Measurements from ENCODE around the gene GALNT5.

GALNT5 gene

DNA sequence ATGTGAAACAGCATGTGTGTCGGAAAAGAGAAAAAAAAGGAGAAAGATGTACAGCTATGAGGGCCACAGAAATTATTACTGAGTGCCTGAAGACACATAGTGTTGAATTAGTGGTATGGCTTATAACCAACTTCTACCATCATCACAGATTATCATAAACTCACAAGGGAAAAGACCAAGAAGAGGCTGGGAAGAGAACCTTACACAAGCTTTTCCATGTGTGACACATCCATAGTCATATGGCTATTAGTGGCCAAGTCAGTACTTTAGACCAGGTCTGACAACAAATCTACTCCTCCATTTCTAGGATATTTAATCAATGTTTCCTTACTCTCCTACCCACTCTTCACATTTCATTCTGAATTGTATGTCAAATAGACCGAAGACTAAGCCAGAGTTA, 3.5 kb upstream of the GALNT5 start:
- no peaks in the 10 kb centered on the region for H3K9me3 ChIP-seq (ENCODE audit: control insufficient read depth, insufficient read depth, low read depth, low read length)
- ChIA-PET CTCF (interaction anchor here (0.9 kb wide), 1 partner anchor 74 kb away, joined by 4 read pairs; no protein-coding TSS in a partner anchor), POLR2A (no interaction called here)
- TF ChIP-seq ZSCAN23 (tag by site-specific recombination; IDR thresholded peaks at IDR 0.05) (no peak), ZNF16 (tag by site-specific recombination; IDR thresholded peaks at IDR 0.05; ENCODE audit: low read depth) (no peak), ZNF610 (tag by site-specific recombination; IDR thresholded peaks at IDR 0.05; ENCODE audit: borderline replicate concordance) (no peak), ZBTB20 (tag by site-specific recombination; IDR thresholded peaks at IDR 0.05) (no peak), KLF16 (tag by site-specific recombination; IDR thresholded peaks at IDR 0.05) (no peak), ZNF843 (tag by site-specific recombination; IDR thresholded peaks at IDR 0.05) (no peak), ZNF677 (tag by site-specific recombination; IDR thresholded peaks at IDR 0.05) (no peak), ZNF529 (tag by site-specific recombination; IDR thresholded peaks at IDR 0.05; ENCODE audit: insufficient replicate concordance) (no peak), ZNF266 (tag by site-specific recombination; IDR thresholded peaks at IDR 0.05; ENCODE audit: low read depth) (no peak), ZEB2 (tag by site-specific recombination; IDR thresholded peaks at IDR 0.05) (no peak), ZNF302 (tag by site-specific recombination; IDR thresholded peaks at IDR 0.05; ENCODE audit: low read depth) (no peak), ZFP69B (tag by site-specific recombination; IDR thresholded peaks at IDR 0.05) (no peak)
- TF ChIP-seq, protein P1, sequence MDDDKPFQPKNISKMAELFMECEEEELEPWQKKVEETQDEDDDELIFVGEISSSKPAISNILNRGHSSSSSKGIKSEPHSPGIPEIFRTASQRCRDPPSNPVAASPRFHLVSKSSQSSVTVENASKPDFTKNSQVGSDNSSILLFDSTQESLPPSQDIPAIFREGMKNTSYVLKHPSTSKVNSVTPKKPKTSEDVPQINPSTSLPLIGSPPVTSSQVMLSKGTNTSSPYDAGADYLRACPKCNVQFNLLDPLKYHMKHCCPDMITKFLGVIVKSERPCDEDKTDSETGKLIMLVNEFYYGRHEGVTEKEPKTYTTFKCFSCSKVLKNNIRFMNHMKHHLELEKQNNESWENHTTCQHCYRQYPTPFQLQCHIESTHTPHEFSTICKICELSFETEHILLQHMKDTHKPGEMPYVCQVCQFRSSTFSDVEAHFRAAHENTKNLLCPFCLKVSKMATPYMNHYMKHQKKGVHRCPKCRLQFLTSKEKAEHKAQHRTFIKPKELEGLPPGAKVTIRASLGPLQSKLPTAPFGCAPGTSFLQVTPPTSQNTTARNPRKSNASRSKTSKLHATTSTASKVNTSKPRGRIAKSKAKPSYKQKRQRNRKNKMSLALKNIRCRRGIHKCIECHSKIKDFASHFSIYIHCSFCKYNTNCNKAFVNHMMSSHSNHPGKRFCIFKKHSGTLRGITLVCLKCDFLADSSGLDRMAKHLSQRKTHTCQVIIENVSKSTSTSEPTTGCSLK (tag by site-specific recombination; IDR thresholded peaks at IDR 0.05): no peak
- no peak overlapping the region for H3K27ac ChIP-seq (ENCODE audit: extremely low read depth, low read depth, low read length)
- H3K4me3 ChIP-seq (ENCODE audit: low read depth, low read length): no peak overlapping the region
- no peaks in the 10 kb centered on the region for H3K36me3 ChIP-seq (ENCODE audit: control insufficient read depth in 2 of 2, insufficient read depth in 1 of 2, low read length in 2 of 2)
- peaks cover 3% of the 10 kb centered on the region; the same call in 1 of the 2 replicates for H3K4me1 ChIP-seq (ENCODE audit: control insufficient read depth, insufficient read depth, low read length)

DNA sequence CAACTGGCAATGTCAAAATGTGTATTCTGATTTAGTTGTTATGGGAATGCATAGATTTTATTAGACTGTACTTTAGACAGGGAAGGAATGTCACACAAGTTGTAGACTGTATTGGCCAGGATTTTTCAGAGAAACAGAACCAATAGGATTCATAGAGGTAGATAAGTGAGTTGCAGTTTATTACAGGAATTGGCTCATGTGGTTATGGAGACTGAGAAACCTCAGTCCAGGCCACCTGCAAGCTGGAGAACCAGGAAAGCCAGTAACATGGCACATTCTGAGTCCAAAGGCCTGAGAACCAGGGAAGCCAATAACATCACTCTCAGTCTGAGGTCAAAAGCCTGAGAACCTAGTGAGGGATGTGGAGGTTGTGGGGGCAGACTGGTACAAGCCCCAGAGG, 1.8 kb upstream of the GALNT5 start:
- POLR2A ChIA-PET: no interaction called here
- H3K4me3 ChIP-seq (ENCODE audit: low read depth, low read length): no peak overlapping the region
- peaks cover 3% of the 10 kb centered on the region; the same call in 1 of the 2 replicates for H3K4me1 ChIP-seq (ENCODE audit: control insufficient read depth, insufficient read depth, low read length)
- TF ChIP-seq BCL11B (tag by site-specific recombination; IDR thresholded peaks at IDR 0.05; ENCODE audit: low read depth): no peak
- no peak for TF ChIP-seq ZNF837 (tag by site-specific recombination; IDR thresholded peaks at IDR 0.05)
- no peak for TF ChIP-seq ZNF211 (tag by site-specific recombination; IDR thresholded peaks at IDR 0.05; ENCODE audit: low read depth)
- no peak for TF ChIP-seq ZNF184 (tag by site-specific recombination; IDR thresholded peaks at IDR 0.05)
- TF ChIP-seq, protein P2, sequence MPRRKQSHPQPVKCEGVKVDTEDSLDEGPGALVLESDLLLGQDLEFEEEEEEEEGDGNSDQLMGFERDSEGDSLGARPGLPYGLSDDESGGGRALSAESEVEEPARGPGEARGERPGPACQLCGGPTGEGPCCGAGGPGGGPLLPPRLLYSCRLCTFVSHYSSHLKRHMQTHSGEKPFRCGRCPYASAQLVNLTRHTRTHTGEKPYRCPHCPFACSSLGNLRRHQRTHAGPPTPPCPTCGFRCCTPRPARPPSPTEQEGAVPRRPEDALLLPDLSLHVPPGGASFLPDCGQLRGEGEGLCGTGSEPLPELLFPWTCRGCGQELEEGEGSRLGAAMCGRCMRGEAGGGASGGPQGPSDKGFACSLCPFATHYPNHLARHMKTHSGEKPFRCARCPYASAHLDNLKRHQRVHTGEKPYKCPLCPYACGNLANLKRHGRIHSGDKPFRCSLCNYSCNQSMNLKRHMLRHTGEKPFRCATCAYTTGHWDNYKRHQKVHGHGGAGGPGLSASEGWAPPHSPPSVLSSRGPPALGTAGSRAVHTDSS (tag by site-specific recombination; IDR thresholded peaks at IDR 0.05): no peak
- TF ChIP-seq ZSCAN23 (tag by site-specific recombination; IDR thresholded peaks at IDR 0.05): no peak
- TF ChIP-seq, protein P3, sequence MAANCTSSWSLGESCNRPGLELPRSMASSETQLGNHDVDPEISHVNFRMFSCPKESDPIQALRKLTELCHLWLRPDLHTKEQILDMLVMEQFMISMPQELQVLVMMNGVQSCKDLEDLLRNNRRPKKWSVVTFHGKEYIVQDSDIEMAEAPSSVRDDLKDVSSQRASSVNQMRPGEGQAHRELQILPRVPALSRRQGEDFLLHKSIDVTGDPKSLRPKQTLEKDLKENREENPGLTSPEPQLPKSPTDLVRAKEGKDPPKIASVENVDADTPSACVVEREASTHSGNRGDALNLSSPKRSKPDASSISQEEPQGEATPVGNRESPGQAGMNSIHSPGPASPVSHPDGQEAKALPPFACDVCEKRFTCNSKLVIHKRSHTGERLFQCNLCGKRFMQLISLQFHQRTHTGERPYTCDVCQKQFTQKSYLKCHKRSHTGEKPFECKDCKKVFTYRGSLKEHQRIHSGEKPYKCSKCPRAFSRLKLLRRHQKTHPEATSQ (tag by site-specific recombination; IDR thresholded peaks at IDR 0.05): no peak
- TF ChIP-seq ZNF530 (tag by site-specific recombination; IDR thresholded peaks at IDR 0.05; ENCODE audit: low read depth): no peak
- no peak for TF ChIP-seq ZNF2 (tag by site-specific recombination; IDR thresholded peaks at IDR 0.05)
- no peak for TF ChIP-seq ZFP69B (tag by site-specific recombination; IDR thresholded peaks at IDR 0.05)
- TF ChIP-seq GFI1B (tag by site-specific recombination; IDR thresholded peaks at IDR 0.05): no peak
- TF ChIP-seq, protein P4, sequence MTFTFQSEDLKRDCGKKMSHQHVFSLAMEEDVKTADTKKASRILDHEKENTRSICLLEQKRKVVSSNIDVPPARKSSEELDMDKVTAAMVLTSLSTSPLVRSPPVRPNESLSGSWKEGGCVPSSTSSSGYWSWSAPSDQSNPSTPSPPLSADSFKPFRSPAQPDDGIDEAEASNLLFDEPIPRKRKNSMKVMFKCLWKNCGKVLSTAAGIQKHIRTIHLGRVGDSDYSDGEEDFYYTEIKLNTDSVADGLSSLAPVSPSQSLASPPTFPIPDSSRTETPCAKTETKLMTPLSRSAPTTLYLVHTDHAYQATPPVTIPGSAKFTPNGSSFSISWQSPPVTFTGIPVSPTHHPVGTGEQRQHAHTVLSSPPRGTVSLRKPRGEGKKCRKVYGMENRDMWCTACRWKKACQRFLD (tag by site-specific recombination; IDR thresholded peaks at IDR 0.05): no peak
- no peak for TF ChIP-seq ZBTB1 (tag by site-specific recombination; IDR thresholded peaks at IDR 0.05)

More for the DNA sequence above, 1.8 kb upstream of the GALNT5 start:
- CTCF ChIA-PET: no interaction called here
- Histone ChIP-seq H3K27ac (ENCODE audit: extremely low read depth, low read depth, low read length) (no peak overlapping the region), H3K9me3 (ENCODE audit: control insufficient read depth, insufficient read depth, low read depth, low read length) (no peaks in the 10 kb centered on the region), H3K36me3 (ENCODE audit: control insufficient read depth in 2 of 2, insufficient read depth in 1 of 2, low read length in 2 of 2) (no peaks in the 10 kb centered on the region)

All from HEK293 (cell line).